Brain pericyte (primary cell): Measurements from ENCODE around the gene NKTR.

Experiments
- DNase-seq: peaks from one replicate; pipeline ENCODE4 v3.0.0-alpha.2; 2012; ENCODE audit warnings: low read depth, low spot score

NKTR gene

DNA sequence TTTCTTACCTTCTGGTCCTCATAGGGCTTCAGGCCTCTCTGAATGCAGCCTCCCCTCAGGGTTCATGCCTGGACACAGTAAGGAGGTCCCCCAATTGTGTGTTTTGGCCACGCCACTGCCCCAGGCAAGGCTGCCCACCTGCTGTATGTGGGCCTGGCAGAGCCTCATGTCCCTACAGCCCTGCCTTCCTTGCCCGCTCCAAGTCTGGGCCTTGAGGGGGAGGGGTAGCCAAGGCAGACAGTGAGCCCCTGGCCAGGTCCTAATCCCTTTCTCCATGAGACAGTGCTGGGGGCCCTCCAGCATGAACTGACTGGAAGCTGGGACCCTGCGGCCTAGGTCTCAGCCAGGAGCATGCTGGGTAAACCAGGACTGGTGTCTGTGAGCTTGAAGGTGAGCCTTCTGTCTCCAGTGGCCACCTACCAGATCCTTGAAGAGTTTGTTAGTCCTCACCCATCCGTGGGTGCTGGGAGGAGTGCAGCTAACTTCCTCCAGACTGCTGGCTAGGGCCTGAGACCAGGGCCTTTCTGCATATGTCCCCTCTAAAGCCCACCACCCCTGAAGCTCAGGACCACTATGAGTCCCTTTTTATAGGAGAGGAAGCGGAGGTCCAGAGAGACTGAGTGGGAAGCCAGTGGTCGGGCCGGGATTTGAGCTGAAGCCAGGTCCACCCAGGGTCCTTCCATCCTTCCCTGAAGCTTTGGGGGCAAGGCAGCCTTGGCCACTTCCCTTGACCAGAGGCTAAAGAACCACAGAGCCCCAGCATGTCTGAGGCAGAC lies 61.7 kb downstream of the NKTR start:
- DNase-seq, result no peak

DNA sequence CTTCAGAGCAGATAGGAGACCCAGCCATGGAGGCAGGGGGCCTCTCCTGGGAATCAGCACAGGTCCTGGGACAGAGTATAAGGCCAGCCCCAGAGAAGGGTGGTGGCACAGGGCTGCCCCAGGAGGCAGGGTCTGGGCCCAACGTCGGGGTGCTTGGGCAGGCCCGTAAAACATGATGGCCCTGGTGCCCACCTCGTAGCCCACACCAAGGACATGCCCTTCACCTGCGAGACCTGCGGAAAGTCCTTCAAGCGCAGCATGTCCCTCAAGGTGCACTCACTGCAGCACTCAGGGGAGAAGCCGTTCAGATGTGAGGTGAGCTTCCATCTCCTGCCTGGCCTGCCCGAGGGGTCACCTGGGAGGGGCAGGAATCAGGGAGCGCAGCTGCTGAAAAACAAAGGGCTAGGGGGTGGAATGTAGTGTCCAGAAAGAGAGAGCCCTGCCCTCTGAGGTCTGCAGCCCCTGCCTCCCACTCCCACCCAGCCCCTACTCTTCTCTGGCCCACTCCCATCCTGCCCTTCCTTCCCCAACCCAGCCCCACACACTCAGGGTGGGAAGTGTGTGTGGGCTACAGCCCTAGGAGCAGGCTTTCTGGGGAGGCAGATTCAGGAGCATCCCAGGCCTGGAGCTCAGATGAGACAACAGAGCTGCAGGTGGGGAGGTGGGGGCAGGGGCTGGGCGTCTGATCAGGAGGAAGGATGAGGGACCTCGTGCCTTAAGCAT lies 62.5 kb downstream of the NKTR start:
- no peak for DNase-seq

GRCh38 chr3:42663581-42664437 lies 63.3 kb downstream of the NKTR start:
- DNase-seq, result no peak

- DNase-seq, result no peak
Measured at GRCh38 chr3:42664438-42664803, 63.9 kb downstream of the NKTR start.

DNA sequence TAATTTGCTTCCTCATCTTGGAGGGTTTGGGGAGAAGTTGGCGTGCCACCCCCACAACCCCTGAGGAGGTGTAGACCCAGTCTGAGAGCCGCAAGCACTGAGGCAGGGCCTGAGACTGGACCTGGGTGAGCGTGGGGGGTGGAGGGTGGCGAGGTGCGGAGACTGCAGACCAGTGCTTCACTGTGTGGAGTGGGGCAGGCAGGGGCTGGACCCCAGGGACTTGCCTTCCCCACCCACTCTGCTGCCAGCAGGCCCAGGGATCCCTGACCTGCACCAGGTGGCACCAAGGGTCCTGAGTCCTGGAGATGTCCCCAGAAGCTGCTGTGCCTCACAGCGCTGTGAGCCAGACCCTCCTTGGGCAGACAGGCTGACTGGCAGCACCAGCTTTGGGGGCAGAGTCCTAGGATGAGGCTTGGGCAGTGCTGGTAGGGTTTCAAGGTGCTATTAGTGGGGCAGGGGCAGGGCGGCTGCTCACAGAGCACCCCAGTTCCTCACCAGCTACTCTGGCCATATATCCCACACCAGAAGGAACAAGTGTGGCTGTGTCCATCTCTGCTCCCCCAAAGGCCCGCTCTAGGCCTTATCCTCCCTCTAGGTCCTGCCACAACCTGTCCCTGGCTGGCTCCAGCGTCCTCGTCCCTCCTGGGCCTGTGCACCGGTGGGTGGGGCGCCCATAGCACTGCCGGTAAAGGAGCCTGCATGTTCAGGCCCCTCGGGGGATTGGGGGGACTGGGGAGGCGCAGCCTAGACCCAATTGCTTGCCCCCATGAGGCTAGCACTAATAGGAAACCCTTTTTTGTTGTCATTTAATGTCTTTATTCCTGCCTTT lies 64.8 kb downstream of the NKTR start:
- no peak for DNase-seq

DNA sequence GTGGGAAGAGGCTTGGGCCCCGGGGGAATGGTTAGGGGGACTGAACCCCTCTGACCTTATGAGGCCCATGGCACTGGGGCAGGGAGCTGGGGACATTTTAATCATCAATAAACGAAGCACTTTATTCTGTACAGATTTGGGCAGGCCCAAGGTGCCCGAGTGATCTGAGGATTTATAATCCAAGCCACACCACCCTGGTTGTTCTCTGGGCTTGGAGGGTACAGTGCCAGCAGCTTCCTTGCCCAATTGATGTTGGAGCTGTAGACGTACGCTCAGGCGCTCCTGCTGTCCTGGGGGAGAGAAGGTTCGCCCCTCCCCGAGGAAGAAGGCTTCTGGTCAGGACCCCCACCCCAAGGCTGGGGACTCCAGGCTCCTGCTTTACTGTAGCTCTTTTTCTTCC lies 65.5 kb downstream of the NKTR start:
- no peak for DNase-seq

DNA sequence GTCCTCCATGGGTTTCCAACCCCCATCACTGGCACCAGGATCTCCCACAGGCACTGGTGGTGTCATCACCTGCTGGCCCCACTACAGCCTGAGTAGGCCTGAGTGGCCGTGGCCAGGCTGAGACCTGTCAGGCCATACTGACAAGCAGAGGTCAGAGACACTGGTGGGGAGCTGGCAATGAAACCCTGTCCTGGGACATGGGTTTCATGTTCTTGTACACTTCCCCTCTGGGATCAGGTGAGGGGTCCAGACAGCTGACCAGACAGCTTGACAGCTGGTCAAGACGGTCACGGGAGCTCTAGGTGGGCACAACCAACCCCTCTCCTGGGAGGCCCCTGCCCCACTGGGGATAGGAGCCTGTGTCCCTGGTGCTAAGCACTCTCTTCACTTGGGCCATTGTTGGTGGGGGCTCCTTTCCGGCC lies 66.1 kb downstream of the NKTR start:
- DNase-seq, result no peak

- DNase-seq, result no peak
Measured at GRCh38 chr3:42667096-42667522, 66.6 kb downstream of the NKTR start.

DNA sequence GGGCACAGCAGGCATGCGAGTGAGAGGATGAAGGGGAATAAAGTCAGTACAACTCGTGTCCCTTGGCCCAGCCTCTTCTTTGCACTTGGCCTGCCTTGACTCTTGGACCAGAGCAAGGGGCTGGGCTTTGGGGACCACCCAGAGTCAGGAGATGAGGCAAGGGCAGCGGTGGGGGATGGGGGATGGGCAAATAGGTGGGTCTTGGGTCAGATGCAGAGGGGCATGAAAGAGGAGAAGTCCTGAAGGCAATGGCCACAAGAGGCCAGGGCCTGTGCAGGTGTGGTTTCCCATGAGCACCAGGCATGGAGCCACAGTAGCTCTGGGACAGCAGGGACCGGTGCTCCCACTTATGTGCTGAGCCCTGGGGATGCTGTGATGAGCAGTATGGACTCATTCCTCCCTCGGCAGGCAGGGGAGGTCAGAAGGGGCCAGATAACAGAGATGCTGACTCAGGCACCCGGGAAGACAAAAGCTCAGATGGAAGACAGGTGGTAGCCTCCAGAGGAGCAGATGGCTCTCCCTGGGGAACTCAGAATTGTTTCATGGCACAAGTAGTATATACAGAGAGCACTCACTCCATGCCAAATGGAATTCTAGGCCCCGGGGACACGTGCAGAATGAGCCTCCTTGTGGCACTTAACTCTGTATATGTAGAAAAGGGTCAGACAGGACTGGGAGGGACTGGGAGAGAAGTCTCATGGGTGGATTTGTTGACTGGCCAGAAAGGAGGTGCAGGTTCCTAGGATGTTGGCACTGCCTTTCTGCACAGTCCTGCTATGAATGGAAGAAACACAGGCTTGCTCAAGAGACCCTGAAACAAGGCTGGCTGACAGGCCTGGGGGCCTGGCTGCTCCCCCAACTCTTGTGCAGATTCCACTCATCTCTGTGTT lies 67.3 kb downstream of the NKTR start:
- no peak for DNase-seq

DNA sequence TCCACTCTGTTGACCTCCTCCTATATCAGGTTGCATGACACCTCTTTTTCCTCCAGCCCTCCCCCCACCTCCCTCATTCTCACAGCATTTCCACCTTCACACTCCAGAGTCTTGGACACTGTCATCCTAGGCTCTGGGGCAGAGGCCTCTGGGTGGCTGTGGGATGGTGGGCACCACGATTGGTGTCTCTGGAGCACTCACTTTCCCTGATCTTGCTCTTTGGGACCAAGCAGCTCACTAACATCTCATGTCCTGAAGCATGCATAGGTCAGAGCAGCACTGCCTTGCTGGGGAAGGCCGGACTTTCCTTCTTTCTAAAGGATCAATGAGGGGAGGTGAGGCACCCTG lies 67.9 kb downstream of the NKTR start:
- no peak for DNase-seq

DNA sequence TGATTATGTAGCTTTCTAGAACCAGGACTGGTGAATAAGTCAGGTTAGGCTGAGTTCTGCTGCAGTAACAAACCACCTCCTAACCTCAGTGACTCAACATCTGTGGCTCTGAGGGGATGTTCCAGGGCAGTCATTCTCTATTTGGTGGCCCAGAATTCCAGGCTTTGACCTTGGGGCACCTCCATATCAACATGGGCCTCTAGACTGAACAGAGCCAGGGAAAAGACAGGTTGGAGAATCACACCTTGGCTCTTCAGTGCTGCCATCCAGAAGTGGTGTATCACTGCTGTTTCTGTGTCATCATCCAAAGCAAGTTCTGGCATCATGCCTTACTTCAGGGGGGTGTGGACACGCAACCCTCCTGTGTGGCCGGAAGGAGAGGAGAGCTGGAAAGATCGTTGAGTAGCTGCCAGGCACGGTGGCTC lies 68.3 kb downstream of the NKTR start:
- no peak for DNase-seq

DNA sequence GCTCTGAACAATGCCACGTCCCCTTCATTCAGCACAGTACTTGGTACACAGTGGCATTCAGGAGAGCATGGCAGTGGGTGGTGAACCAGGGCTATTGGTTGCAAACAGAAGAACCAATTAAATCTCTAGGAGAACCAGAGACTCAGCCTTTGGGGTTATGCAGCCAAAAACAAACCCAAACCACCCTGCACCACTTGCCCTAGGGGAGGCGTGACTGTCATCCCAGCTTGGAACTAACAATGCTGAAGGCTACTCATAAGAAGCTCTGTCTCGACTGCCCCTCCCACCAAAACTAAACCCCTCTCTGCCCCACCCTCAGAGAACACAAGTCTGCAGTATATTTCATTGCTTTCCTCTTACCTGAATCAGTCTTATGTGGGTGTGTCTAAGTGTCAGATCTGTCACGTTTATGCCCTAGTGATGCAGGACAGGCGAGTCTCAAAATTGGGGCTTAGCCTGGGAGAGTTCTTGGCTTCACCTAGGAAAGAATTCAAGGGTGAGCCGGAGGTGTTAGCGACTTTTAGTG lies 69.6 kb downstream of the NKTR start:
- no peak for DNase-seq

DNA sequence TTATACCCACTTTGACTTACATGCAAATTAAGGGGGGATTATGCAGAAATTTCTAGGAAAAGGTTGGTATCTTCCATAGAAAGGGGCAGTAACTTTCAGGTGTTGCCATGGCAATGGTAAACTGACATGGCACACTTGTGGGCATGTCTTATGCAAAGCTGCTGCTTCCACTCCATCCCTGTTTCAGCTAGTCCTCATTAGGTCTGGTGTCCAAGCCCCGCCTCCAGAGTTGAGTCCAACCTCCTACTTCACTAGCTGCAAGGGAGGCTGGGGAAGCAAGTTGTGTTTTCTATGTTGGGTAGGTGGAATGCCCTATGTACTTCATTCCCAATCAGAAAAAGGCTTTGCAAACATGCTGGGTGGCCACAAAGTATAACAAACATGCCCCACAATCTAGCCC lies 70.2 kb downstream of the NKTR start:
- no peak for DNase-seq

GRCh38 chr3:42672515-42672914 lies 72.0 kb downstream of the NKTR start:
- no peak for DNase-seq

- no peak for DNase-seq
Measured at GRCh38 chr3:42673082-42673481, 72.6 kb downstream of the NKTR start.

DNA sequence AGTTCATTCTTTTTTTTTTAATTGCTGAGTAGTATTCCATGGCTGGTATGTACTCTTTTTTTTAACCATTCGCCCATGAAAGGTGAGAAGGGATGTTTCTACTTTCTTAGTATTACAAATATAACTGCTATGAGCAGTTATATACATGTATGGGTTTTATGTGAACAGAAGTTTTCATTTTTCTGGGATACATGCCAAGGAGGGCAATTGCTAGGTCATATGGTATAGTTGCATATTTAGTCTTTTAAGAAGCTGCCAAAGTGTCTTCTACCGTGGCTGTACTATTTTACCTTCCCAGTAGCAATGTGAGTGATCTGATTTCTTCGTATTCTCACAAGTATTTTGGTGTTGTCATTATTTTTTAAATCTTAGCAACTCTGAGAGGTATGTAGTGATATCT lies 73.7 kb downstream of the NKTR start:
- no peak for DNase-seq

GRCh38 chr3:42675909-42676308 lies 75.4 kb downstream of the NKTR start:
- DNase-seq, result no peak

GRCh38 chr3:42678447-42678846 lies 78.0 kb downstream of the NKTR start:
- no peak for DNase-seq

DNA sequence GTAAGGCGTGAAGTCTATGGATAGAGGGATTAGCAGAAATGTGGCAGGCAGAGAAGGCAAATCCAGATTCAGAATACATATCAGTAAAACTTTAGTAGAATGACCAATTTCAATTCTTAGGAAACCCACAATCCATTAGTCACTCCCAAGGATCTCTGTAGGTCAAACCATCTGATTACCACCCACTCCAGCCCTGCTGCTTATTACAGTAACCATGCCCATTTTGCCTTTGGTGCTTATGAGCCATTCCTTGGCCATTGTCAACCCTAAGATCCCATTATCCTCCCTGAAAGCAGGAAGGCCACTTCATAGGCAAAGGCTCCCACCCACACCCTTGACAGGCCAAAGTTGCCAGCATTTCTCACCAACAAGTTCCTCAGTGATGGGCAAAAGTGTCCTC lies 79.8 kb downstream of the NKTR start:
- no peak for DNase-seq

- no peak for DNase-seq
Measured at GRCh38 chr3:42680806-42681205, 80.3 kb downstream of the NKTR start.
